Liver (tissue), 9 donors: ENCODE results near the gene SORCS2. TPM values are rescaled to one million over a fixed set of nuclear protein-coding genes. Genes with fewer than 3 reads are reported as not detected.

Source experiments
- DNase-seq: peaks from one replicate; pipeline ENCODE4 v3.0.0-alpha.2; 2017; ENCODE audit warnings: low spot score
- H3K27ac ChIP-seq, 2 donors: one replicate each; pipeline ENCODE4 v1.7.0; 2013; ENCODE audit warnings: inconsistent platforms in 2 of 2, low read length in 2 of 2, control low read depth in 1 of 2, low read depth in 1 of 2, mild to moderate bottlenecking in 1 of 2
- H3K27me3 ChIP-seq, 4 donors: one replicate each; pipeline versions ENCODE4 v1.6.1 to v1.7.0; 2013; ENCODE audit warnings: low read length in 3 of 4, inconsistent platforms in 1 of 4, mild to moderate bottlenecking in 1 of 4, moderate library complexity in 1 of 4; ENCODE audit not compliant: control insufficient read depth in 4 of 4, insufficient read depth in 4 of 4
- H3K36me3 ChIP-seq, 4 donors: one replicate each; pipeline versions ENCODE4 v1.6.1 to v1.7.0; 2013; ENCODE audit warnings: low read length in 3 of 4, mild to moderate bottlenecking in 3 of 4, low read depth in 1 of 4, moderate library complexity in 1 of 4; ENCODE audit not compliant: control insufficient read depth in 4 of 4, insufficient read depth in 3 of 4
- H3K4me1 ChIP-seq, 4 donors: one replicate each; pipeline versions ENCODE4 v1.6.1 to v1.7.0; 2013; ENCODE audit warnings: low read length in 3 of 4, mild to moderate bottlenecking in 3 of 4, moderate library complexity in 1 of 4; ENCODE audit not compliant: control insufficient read depth in 4 of 4, insufficient read depth in 4 of 4
- H3K4me3 ChIP-seq, 3 donors: one replicate each; pipeline versions ENCODE4 v1.6.1 to v1.7.0; 2013; ENCODE audit warnings: low read length in 3 of 3, control low read depth in 1 of 3, low read depth in 1 of 3, mild to moderate bottlenecking in 1 of 3
- H3K9ac ChIP-seq, 2 donors: one replicate each; pipeline ENCODE4 v1.7.0; 2013; ENCODE audit warnings: low read length in 2 of 2, mild to moderate bottlenecking in 2 of 2, moderate library complexity in 2 of 2, control low read depth in 1 of 2, low read depth in 1 of 2
- H3K9me3 ChIP-seq, 4 donors: one replicate each; pipeline versions ENCODE4 v1.6.1 to v1.7.0; 2013; ENCODE audit warnings: low read length in 3 of 4; ENCODE audit not compliant: control insufficient read depth in 4 of 4
- EGR1 ChIP-seq, 2 donors: IDR thresholded peaks; 2 replicates each; pipeline ENCODE4 v1.6.1; 2016 to 2018; ENCODE audit warnings: antibody characterized with exemption in 2 of 2, low read depth in 2 of 2
- FOXA1 ChIP-seq: IDR thresholded peaks from 2 replicates; pipeline ENCODE4 v1.6.1; 2016; ENCODE audit warnings: antibody characterized with exemption
- FOXA2 ChIP-seq: IDR thresholded peaks from 2 replicates; pipeline ENCODE4 v1.6.1; 2016; ENCODE audit warnings: antibody characterized with exemption
- GABPA ChIP-seq, 2 donors: IDR thresholded peaks in 1 of 2; conservative IDR thresholded peaks in 1 of 2; 2 replicates each; pipeline ENCODE4 v1.6.1; 2016; ENCODE audit warnings: antibody characterized with exemption in 2 of 2, mild to moderate bottlenecking in 1 of 2, moderate library complexity in 1 of 2
- HNF4A ChIP-seq, 2 donors: conservative IDR thresholded peaks; 2 replicates each; pipeline ENCODE4 v1.6.1; 2016; ENCODE audit warnings: antibody characterized with exemption in 2 of 2, mild to moderate bottlenecking in 2 of 2
- HNF4G ChIP-seq: IDR thresholded peaks from 2 replicates; pipeline ENCODE4 v1.6.1; 2016; ENCODE audit warnings: antibody characterized with exemption
- JUND ChIP-seq, 2 donors: IDR thresholded peaks; 2 replicates each; pipeline ENCODE4 v1.6.1; 2016; ENCODE audit warnings: antibody characterized with exemption in 2 of 2
- NR2F2 ChIP-seq: IDR thresholded peaks from 2 replicates; pipeline ENCODE4 v1.6.1; 2016; ENCODE audit warnings: antibody characterized with exemption
- RAD21 ChIP-seq, 2 donors: IDR thresholded peaks; 2 replicates each; pipeline ENCODE4 v1.6.1; 2016; ENCODE audit warnings: antibody characterized with exemption in 2 of 2, mild to moderate bottlenecking in 2 of 2
- REST ChIP-seq: IDR thresholded peaks from 2 replicates; pipeline ENCODE4 v1.6.1; 2016; ENCODE audit warnings: antibody characterized with exemption, mild to moderate bottlenecking
- RXRA ChIP-seq, 2 donors: IDR thresholded peaks; 2 replicates each; pipeline ENCODE4 v1.6.1; 2017 to 2018; ENCODE audit warnings: antibody characterized with exemption in 2 of 2, mild to moderate bottlenecking in 1 of 2
- SP1 ChIP-seq: IDR thresholded peaks from 2 replicates; pipeline ENCODE4 v1.6.1; 2018; ENCODE audit warnings: antibody characterized with exemption, mild to moderate bottlenecking
- TAF1 ChIP-seq: conservative IDR thresholded peaks from 2 replicates; pipeline ENCODE4 v1.6.1; 2016; ENCODE audit warnings: antibody characterized with exemption, mild to moderate bottlenecking
- YY1 ChIP-seq: IDR thresholded peaks from 2 replicates; pipeline ENCODE4 v1.6.1; 2016; ENCODE audit warnings: antibody characterized with exemption, mild to moderate bottlenecking
- WGBS: extraction: QIAGEN DNeasy Blood & Tissue Kit; methylation state at CpG from one replicate; pipeline ENCODE4 v1.1.7; 2013; 5-methylcytosine and 5-hydroxymethylcytosine counted together
- polyA plus RNA-seq, 2 donors: library from polyadenylated mRNA; stranded (reverse) in 1 of 2; unstranded in 1 of 2; fragments of 200-250 nt in 1 of 2; fragments of >200 nt in 1 of 2; fragmentation: Nextera tagmentation in 1 of 2; extraction: Ambion mirVana in 1 of 2; gene quantifications; one replicate each; pipeline versions ENCODE4 v1.2.1 to v1.2.3, GENCODE V29; 2013 to 2015
- total RNA-seq, 2 donors: library from RNA; depleted of rRNA; stranded (reverse); fragments of >200 nt; gene quantifications; one replicate each; pipeline ENCODE4 v1.2.3, GENCODE V29; 2014
- TF ChIP-seq, protein P1 (sequence below): fragments of 150-350 bp; IDR thresholded peaks from 2 replicates; pipeline ENCODE4 v1.5.1; 2017; ENCODE audit warnings: improper control_type of control experiment, low read depth, low read length; ENCODE audit not compliant: missing input control
- TF ChIP-seq, protein P2 (sequence below): IDR thresholded peaks from 2 replicates; pipeline ENCODE4 v1.6.1; 2016; ENCODE audit warnings: antibody characterized with exemption
- TF ChIP-seq, protein P3 (sequence below): IDR thresholded peaks from 2 replicates; pipeline ENCODE4 v1.6.1; 2016; ENCODE audit warnings: antibody characterized with exemption
- TF ChIP-seq, protein P4 (sequence below): IDR thresholded peaks from 2 replicates; pipeline ENCODE4 v1.6.1; 2016; ENCODE audit warnings: antibody characterized with exemption
- donor health status: healthy.
- donor health status: healthy.
- donor health status: healthy.
- donor health status: healthy.
- donor health status: healthy.

The SORCS2 gene
- total and polyA plus RNA-seq, 4 donors: 0.10 to 1.4 (median 0.92) TPM

DNA sequence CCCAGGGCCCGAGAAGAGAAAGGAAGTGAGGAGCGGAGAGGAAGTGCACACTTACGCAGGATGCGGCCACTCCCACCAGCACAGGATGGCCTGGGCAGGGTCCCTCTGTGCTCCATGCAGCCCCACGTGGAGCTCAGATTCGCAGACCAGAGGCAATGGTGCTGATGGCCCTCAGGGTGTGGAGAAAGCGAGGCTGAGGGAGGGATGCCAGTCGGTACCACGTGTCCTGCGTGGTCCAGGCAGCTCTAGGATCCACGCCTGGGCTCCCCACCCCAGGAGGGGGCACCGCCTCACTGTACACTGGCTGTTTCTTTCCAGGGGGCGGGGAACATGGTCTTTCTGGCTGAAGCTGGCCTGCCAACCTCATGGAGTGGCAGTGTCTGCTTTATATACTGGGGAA lies 505.5 kb downstream of the SORCS2 start (continued):
- TF ChIP-seq, protein P1, sequence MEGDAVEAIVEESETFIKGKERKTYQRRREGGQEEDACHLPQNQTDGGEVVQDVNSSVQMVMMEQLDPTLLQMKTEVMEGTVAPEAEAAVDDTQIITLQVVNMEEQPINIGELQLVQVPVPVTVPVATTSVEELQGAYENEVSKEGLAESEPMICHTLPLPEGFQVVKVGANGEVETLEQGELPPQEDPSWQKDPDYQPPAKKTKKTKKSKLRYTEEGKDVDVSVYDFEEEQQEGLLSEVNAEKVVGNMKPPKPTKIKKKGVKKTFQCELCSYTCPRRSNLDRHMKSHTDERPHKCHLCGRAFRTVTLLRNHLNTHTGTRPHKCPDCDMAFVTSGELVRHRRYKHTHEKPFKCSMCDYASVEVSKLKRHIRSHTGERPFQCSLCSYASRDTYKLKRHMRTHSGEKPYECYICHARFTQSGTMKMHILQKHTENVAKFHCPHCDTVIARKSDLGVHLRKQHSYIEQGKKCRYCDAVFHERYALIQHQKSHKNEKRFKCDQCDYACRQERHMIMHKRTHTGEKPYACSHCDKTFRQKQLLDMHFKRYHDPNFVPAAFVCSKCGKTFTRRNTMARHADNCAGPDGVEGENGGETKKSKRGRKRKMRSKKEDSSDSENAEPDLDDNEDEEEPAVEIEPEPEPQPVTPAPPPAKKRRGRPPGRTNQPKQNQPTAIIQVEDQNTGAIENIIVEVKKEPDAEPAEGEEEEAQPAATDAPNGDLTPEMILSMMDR: no peak
- no peak for TF ChIP-seq GABPA (IDR thresholded peaks at IDR 0.05 in 1 of 2, conservative IDR thresholded peaks at IDR 0.05 in 1 of 2)

GRCh38 chr4:7698584-7698983 lies 506.2 kb downstream of the SORCS2 start:
- WGBS: 87% methylated on average over 12 of the region's 12 CpGs
- no peak for TF ChIP-seq NR2F2
- TF ChIP-seq HNF4A (conservative IDR thresholded peaks at IDR 0.05): no peak
- no peak for TF ChIP-seq SP1
- TF ChIP-seq REST: no peak
- TF ChIP-seq, protein P2, sequence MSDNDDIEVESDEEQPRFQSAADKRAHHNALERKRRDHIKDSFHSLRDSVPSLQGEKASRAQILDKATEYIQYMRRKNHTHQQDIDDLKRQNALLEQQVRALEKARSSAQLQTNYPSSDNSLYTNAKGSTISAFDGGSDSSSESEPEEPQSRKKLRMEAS: no peak
- no peak for TF ChIP-seq YY1
- no peak for TF ChIP-seq EGR1 (IDR thresholded peaks at IDR 0.05; ENCODE audit: low read depth in 2 of 2)
- TF ChIP-seq TAF1: no peak
- TF ChIP-seq, protein P3, sequence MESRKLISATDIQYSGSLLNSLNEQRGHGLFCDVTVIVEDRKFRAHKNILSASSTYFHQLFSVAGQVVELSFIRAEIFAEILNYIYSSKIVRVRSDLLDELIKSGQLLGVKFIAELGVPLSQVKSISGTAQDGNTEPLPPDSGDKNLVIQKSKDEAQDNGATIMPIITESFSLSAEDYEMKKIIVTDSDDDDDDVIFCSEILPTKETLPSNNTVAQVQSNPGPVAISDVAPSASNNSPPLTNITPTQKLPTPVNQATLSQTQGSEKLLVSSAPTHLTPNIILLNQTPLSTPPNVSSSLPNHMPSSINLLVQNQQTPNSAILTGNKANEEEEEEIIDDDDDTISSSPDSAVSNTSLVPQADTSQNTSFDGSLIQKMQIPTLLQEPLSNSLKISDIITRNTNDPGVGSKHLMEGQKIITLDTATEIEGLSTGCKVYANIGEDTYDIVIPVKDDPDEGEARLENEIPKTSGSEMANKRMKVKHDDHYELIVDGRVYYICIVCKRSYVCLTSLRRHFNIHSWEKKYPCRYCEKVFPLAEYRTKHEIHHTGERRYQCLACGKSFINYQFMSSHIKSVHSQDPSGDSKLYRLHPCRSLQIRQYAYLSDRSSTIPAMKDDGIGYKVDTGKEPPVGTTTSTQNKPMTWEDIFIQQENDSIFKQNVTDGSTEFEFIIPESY: no peak
- TF ChIP-seq, protein P1: no peak
- no peak for TF ChIP-seq RAD21 (IDR thresholded peaks at IDR 0.05)
- no peak for TF ChIP-seq HNF4G
- TF ChIP-seq RXRA (IDR thresholded peaks at IDR 0.05): no peak
- no peak for TF ChIP-seq FOXA2
- no peak for TF ChIP-seq FOXA1
- TF ChIP-seq GABPA (IDR thresholded peaks at IDR 0.05 in 1 of 2, conservative IDR thresholded peaks at IDR 0.05 in 1 of 2): no peak
- TF ChIP-seq, protein P4, sequence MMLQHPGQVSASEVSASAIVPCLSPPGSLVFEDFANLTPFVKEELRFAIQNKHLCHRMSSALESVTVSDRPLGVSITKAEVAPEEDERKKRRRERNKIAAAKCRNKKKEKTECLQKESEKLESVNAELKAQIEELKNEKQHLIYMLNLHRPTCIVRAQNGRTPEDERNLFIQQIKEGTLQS: no peak
- no peak for TF ChIP-seq JUND (IDR thresholded peaks at IDR 0.05)
- H3K4me1 ChIP-seq: no peaks in the 10 kb centered on the region
- H3K9ac ChIP-seq: no peak overlapping the region
- no peaks in the 10 kb centered on the region for H3K27me3 ChIP-seq
- H3K27ac ChIP-seq: no peak overlapping the region
- no peak for DNase-seq
- H3K9me3 ChIP-seq: no peaks in the 10 kb centered on the region
- no peak overlapping the region for H3K4me3 ChIP-seq
- H3K36me3 ChIP-seq: no peaks in the 10 kb centered on the region
